Sciatic nerve (tissue), 2 donors: Measurements from ENCODE around the gene OR8H2. TPM values are rescaled to one million over a fixed set of nuclear protein-coding genes. Genes with fewer than 3 reads are reported as not detected.
"Not testable (repeated sequence)": the region's sequence is repeated elsewhere in the genome, so short reads cannot be mapped to it uniquely, and the experiment has no call there.

Experiments
- ATAC-seq: fragments of 200-7000 bp; cut with Tn5 transposase; one replicate; pipeline ENCODE4 v1.9.1; 2020; ENCODE audit warnings: mild to moderate bottlenecking, moderate library complexity
- DNase-seq: peaks from one replicate; pipeline ENCODE4 v3.0.0-alpha.2; 2020; ENCODE audit warnings: low spot score
- intact Hi-C: fragments of 100-400 bp; cut with DNase I; formaldehyde crosslinking; loops from one replicate; pipeline ENCODE4 v1.14.2; 2022
- total RNA-seq: library from RNA; stranded (reverse); fragmentation: NEBNext Ultra II Directional; extraction: Animal tissue kit (Norgen Biotek cat#: 25700); gene quantifications from one replicate; pipeline ENCODE4 v1.2.1, GENCODE V29; 2021
- donor health status: DM: no; HTN: no; CAD: no.
- donor health status: DM: no; HTN: no; CAD: no.

OR8H2 gene, protein sequence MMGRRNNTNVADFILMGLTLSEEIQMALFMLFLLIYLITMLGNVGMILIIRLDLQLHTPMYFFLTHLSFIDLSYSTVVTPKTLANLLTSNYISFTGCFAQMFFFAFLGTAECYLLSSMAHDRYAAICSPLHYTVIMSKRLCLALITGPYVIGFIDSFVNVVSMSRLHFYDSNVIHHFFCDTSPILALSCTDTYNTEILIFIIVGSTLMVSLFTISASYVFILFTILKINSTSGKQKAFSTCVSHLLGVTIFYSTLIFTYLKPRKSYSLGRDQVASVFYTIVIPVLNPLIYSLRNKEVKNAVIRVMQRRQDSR
- total RNA-seq: not detected

DNA sequence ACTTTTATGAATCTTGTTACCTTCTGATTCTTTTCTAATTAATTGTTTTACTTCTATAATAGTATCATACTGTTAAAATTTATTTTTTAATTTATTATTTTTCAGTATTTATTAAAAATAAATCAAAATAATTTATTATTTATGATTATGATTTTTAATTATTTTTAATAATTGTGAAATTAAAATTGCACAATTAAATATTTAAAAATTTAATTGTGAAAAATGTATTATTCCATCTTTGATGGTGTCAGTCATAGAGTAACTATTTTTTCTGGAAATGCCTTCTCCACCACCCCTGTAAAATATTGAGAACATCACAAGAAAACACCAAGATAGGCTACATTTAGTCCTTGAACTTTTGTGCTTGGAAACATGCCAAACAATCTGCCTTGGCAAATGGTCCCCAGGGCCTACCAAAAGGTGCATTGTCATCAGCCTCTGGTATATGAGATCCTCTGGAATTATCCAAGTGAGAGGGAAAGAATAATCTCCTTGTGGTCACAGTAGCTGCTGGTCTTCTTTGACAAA, at the start of gene OR8H2:
OR8H2 (plus strand) TSS at position 478 of the 528 bp plus-strand sequence. CDS start 1,356 bp downstream, outside the sequence.
- intact Hi-C loops: no loop called here
- ATAC-seq (no peak), DNase-seq (no peak)

DNA sequence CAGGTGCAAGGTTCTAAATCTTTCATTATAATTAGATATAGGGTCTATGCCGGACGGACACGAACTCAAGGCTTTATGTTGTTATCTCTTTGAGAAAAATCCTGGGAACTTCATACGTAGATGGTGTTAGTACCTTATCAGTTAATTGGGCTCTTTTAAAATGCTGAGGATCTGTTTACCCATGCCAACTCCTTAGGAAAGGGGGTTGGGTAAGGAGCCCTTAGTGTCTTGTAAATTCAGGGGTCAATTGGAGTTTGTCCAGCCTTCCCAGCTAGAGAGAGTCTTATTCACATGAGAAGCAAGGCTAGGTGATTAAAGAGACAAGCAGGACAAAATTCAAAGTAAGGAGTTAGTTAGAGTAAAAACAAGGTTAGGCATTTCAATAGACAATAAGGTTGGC, 47.1 kb upstream of the OR8H2 start:
- ATAC-seq, DNase-seq, intact Hi-C loops: not testable (repeated sequence)

DNA sequence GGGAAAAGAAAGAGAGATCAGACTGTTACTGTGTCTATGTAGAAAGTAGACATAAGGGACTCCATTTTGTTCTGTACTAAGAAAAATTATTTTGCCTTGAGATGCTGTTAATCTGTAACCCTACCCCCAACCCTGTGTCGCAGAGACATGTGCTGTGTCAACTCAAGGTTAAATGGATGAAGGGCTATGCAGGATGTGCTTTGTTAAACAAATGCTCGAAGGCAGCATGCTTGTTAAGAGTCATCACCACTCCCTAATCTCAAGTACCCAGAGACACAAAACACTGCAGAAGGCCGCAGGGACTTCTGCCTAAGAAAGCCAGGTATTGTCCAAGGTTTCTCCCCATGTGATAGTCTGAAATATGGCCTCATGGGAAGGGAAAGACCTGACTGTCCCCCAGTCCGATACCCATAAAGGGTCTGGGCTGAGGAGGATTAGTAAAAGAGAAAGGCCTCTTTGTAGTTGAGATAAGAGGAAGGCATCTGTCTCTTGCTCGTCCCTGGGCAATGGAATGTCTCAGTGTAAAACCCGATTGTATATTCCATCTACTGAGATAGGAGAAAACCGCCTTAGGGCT, 45.7 kb upstream of the OR8H2 start:
- intact Hi-C loops, DNase-seq, ATAC-seq: not testable (repeated sequence)

DNA sequence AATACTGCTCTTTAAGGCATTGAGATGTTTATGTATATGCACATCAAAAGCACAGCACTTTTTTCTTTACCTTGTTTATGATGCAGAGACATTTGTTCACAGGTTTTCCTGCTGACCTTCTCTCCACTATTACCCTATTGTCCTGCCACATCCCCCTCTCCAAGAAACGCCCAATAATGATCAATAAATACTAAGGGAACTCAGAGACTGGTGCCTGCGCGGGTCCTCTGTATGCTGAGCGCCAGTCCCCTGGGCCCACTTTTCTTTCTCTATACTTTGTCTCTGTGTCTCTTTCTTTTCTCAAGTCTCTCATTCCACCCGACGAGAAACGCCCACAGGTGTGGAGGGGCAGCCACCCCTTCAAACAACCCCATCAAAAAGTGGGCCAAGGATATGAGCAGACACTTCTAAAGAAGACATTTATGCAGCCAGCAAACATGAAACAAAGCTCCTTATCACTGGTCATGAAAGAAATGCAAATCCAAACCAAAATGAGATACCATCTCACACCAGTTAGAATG, 45.2 kb upstream of the OR8H2 start:
- ATAC-seq, DNase-seq, intact Hi-C loops: not testable (repeated sequence)

DNA sequence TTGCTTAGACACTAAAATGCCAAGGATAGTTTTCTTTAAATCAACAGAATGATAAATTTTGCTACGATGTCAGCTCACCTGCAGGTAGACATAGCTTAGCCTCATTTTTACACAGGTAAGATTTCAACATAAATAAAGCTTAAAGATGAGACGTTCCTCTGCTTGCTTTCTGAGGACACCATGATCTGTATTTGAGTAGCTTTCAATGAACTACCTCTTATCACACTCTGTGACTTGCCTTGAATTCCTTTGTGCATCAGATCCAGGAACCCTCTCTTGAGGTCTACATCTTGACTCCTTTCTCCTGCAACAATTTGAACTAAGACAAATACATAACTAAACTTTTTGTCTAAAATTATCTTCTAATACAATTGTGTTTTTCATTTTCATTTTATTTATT, 36.5 kb upstream of the OR8H2 start:
- ATAC-seq: no peak

DNA sequence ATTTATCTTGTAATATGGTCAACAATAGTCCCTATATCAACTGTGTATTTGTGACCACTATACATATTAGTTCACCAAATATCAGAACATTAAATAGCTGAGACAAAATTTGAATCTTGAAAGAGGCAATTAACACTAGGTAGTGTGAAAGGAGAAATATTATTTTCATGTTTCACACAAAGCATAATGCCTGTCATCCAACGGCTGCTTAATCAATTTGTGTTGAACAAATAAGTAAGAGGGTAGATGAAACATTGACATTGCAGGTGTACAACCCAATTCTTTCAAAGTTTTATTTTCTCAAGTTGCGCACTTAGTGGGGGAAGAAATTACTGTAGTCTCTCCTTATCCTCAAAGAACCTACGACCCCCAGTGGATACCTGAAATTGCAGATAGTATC, 13.8 kb upstream of the OR8H2 start:
- DNase-seq: no peak

More for the DNA sequence above, 36.5 kb upstream of the OR8H2 start:
- DNase-seq: no peak
- intact Hi-C loops: no loop called here

DNA sequence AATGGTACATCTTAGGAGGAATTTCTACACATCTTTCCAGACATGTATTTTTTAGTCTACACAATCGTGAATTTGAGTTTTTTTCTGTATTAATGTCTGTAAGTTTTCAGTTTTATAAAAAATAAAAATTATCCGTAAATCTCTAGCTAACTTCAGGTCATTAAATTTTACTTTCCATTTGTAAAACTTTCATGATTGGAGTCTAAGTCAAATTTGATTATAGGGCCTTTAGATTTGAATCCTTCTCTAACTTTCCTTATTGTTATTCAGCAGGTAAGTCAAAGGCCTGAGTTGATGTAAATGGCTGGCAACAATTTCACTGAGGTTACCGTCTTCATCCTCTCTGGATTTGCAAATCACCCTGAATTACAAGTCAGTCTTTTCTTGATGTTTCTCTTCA, 10.5 kb upstream of the OR8H2 start, which contains the start of gene OR8I2:
OR8I2 (plus strand) TSS at position 301 of the 400 bp plus-strand sequence; CDS start at position 301, 0 bp downstream.
- DNase-seq (no peak), ATAC-seq (no peak)
- intact Hi-C loops: no loop called here

More for the DNA sequence above, 13.8 kb upstream of the OR8H2 start:
- no peak for ATAC-seq
- intact Hi-C loops: no loop called here

DNA sequence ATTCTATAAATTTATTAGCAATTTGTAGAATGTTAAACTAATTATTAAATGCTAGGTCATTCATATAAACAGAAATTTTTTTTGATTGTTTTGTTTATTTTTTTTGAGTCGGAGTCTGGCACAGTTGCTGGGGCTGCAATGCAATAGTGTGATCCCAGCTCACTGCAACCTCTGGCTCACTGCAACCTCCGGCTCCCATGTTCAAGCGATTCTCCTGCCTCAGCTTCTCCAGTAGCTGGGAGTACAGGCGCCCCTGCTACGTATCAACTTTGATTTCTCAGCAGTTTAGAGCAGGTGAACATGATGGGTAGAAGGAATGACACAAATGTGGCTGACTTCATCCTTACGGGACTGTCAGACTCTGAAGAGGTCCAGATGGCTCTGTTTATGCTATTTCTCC, 18.6 kb downstream of the OR8H2 start, which contains the start of gene OR8H3:
OR8H3 (plus strand) TSS at position 301 of the 400 bp plus-strand sequence; CDS start at position 301, 0 bp downstream.
- no peak for DNase-seq
- intact Hi-C loops: no loop called here
- no peak for ATAC-seq

DNA sequence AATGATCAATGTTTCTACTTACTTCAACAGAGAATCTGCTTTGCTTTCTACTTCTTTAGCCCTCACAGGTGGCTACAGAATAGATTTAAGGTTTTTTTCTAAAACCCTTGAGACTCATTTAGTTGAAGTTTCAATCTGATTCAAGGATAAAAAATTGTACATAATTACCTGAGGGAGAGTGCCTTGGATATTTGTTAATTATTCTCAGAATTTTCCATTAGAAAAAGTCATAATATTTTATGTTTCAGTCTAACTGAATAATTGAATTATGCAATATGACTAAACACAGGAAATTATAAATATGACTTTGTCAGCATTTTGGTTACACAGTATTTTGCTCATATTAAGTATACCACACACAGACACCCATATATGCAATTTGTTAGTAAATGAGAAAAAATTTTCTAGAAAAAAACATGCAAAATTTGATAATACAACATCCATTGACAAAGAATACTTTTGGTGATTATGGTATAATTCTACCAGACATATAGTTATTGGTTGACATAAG, 36.7 kb downstream of the OR8H2 start, which contains the start of gene OR8J3:
OR8J3 (minus strand) TSS at position 51 of the 511 bp plus-strand sequence. CDS start 2,483 bp downstream, outside the sequence.
- DNase-seq (no peak), ATAC-seq (no peak)
- intact Hi-C loops: no loop called here

DNA sequence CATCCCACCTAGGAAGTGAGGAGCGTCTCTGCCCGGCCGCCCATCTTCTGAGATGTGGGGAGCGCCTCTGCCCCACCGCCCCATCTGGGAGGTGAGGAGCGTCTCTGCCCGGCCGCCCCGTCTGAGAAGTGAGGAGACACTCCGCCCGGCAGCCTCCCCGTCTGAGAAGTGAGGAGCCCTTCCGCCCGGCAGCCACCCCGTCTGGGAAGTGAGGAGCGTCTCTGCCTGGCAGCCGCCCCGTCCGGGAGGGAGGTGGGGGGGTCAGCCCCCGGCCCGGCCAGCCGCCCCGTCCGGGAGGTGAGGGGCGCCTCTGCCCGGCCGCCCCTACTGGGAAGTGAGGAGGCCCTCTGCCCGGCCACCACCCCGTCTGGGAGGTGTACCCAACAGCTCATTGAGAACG, 40.2 kb downstream of the OR8H2 start:
- DNase-seq, intact Hi-C loops, ATAC-seq: not testable (repeated sequence)

DNA sequence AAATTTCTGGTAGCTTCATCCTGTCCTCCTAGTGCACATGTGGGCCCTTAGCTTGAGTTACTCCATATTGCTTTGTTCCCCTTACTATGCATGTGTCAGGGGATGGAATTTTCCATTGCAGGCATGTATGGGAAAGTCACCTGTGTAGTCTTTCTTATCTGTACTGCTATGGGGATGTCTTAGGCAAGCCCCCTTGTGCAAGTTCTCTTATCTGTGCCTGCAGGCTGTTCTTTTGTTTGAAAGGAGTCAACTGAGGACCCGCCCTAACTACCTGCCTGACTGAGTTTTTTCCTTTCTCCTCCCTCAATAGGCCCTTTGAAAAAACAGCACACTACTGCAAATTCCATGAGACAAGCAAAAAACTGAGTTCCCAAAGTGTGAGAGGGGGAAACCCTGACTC, 47.9 kb downstream of the OR8H2 start:
- intact Hi-C loops: no loop called here
- ATAC-seq (no peak), DNase-seq (no peak)

DNA sequence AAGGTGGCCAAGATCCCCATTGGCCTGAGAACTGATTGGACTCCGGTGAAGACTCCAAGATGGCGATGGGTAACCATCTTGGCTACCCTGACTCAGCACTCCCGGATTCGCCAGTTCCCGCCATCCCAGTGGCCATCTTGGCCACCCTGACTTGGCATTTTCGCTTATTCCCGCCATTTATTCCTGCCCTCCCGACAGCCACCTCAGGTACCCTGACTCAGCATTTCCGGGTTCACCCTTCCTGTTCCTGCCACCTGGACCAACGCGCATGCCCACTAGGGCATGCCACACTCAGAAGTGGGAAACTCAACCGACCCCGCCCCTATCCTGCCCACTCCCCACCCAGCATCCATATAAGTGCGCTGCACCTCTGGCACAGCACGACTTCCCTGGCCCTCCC, 48.8 kb downstream of the OR8H2 start:
- DNase-seq: no peak
- intact Hi-C loops: no loop called here
- no peak for ATAC-seq

Other genes starting within 250 kb of the OR8H2 start
- gene TRIM51, start 220.4 kb upstream of the OR8H2 start, total RNA-seq: not detected
- gene OR5W2, start 189.1 kb upstream of the OR8H2 start, total RNA-seq: not detected
- not detected for gene OR5I1, start 167.3 kb upstream of the OR8H2 start, total RNA-seq
- not detected for gene OR10AG1, start 133.7 kb upstream of the OR8H2 start, total RNA-seq
- gene OR5F1, start 109.1 kb upstream of the OR8H2 start, total RNA-seq: not detected
- not detected for gene OR5AS1, start 76.0 kb upstream of the OR8H2 start, total RNA-seq
- gene OR8I2, start 10.4 kb upstream of the OR8H2 start, total RNA-seq: not detected
- not detected for gene OR8H3, start 18.7 kb downstream of the OR8H2 start, total RNA-seq
- gene OR8J3, start 36.5 kb downstream of the OR8H2 start, total RNA-seq: not detected
- gene OR8K5, start 56.6 kb downstream of the OR8H2 start, total RNA-seq: not detected
- not detected for gene OR5J2, start 72.9 kb downstream of the OR8H2 start, total RNA-seq
- not detected for gene OR5T2, start 130.6 kb downstream of the OR8H2 start, total RNA-seq
- not detected for gene OR5T3, start 148.6 kb downstream of the OR8H2 start, total RNA-seq
- not detected for gene OR5T1, start 170.5 kb downstream of the OR8H2 start, total RNA-seq
- gene OR8H1, start 188.6 kb downstream of the OR8H2 start, total RNA-seq: not detected
- gene OR8K3, start 211.5 kb downstream of the OR8H2 start, total RNA-seq: not detected
- gene OR8K1, start 242.4 kb downstream of the OR8H2 start, total RNA-seq: not detected